GM18507 (cell line): Measurements from ENCODE around the gene NT5DC4.
A peak's percentile ranks its signal among the peaks of the same experiment; 100 is the strongest.

ENCODE experiments used
- DNase-seq: peaks from one replicate; pipeline ENCODE4 v3.0.0; 2011; ENCODE audit warnings: low read depth; ENCODE audit not compliant: insufficient read length; ENCODE audit errors: extremely low spot score
- FAIRE-seq: peaks from 2 replicates; lab custom pipeline; 2011; peaks lifted over from hg19 to GRCh38; lab: Jason Lieb, UNC

The NT5DC4 gene

DNA sequence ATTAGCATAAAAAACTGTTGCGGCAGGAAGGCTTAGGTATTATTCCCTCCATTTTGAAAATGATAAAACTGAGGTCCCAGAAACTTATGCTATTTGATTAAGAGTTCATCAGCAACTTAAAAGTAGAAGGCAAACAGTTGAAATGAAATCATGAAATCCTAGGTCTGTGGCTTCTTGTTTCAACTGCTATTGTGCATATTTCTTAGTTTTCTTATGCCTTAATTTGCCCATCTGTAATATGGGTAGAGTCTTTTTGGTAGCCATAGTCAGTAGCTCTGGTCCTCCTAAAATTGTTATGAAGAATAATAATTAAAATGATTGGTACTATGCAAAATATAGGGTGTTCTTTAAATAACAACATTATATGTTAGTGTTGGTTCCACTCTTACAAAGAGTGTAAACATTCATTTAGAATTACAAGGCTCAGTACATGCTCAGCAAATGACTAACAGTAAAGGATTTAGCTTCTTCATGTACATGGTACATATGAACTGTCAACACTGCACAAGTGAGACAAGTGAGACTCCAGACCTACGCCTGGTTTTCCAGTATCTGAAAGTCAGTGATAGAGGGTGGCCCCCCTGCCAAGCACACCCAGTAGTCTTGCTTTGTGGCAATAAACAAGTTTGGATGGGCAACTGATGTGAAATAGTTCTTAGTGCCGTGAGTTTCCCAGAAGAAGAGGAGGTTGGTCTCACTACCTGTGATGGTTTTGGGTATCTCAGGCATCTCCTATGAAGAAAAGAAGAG lies 53.9 kb downstream of the NT5DC4 start:
- no peak for DNase-seq
- no peak for FAIRE-seq

DNA sequence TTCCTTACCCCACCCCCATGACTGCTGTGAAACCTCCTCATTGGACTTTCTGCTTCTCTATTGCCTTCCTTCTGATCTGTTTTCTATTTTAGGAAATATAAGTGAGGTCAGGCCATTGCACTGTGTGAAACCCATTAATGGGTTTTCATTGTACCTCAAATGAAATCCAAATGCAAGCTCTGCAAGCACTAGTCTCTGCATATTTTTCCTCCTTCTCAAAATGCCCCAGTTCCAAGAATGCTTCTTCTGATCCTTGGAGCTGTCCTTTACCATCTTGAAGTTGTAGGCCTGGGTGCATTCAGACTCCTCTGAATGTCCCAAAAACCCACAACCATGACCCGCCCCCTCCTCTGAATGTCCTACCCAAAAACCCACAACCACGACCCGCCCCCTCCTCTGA lies 55.3 kb downstream of the NT5DC4 start:
- FAIRE-seq, result no peak
- no peak for DNase-seq

DNA sequence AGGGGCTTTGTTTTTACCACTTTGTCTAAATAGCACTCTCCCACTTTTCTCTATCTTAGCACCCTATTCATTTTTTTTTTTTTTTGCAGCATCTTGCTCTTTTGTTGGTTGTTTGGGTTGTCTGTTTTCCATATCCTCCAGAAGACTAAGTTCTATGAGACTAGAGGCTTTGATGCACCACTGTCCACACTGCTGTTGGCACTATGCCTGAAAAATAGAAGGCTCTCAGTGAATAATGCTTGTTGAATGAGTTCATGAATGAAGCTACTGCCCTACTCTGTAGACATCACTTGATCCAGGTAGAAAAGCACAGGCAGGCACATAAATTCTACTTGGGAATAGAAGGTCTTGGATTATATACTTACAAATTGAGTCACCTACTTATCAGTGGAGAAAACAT lies 56.2 kb downstream of the NT5DC4 start:
- FAIRE-seq (no peak), DNase-seq (no peak)

DNA sequence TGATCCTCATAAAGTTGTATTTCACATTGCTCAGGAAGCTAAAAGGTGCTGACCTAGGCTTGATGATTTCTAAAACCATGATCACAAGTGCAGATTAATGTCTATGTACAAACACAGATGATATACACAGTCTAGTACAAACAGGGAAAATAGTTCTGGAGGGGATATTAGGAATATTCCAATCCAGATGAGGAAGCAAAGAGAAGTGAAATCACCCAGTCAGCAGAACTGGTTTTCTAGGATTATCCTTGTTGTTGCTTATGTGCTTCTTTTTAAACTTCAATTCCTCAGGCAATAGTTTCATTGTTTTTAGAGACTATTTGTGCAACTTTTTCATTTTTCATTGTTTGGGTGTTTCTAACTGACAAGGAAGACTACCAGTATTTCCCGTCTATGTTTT lies 58.8 kb downstream of the NT5DC4 start:
- FAIRE-seq (no peak), DNase-seq (no peak)

DNA sequence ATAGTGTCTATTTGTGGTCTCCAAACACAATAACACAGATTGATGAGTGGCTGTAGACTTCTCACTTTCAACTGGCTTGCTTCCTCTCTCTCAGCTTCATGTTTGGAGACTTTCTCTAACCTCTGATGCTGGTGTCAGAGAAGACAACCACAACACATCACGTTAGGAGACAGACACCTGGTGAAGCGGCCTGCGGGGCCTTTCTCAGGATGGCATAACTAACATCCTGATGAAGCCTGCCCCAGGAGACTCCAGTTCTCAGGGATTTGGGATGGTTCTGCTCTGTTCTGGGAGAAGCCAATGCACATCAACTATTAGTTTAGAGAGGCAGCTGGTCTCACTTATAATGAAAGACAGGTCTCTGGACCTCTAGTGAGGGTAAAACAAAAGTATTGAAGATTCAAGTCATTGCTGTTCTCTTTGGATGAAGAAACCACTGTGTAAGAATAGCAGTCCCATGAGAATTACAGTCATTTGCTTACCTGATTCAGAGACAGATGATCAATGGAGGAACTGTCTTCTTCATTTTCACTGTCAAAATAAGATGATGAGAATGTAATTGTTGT lies 61.5 kb downstream of the NT5DC4 start:
- DNase-seq (no peak), FAIRE-seq (peak; percentile 85)

DNA sequence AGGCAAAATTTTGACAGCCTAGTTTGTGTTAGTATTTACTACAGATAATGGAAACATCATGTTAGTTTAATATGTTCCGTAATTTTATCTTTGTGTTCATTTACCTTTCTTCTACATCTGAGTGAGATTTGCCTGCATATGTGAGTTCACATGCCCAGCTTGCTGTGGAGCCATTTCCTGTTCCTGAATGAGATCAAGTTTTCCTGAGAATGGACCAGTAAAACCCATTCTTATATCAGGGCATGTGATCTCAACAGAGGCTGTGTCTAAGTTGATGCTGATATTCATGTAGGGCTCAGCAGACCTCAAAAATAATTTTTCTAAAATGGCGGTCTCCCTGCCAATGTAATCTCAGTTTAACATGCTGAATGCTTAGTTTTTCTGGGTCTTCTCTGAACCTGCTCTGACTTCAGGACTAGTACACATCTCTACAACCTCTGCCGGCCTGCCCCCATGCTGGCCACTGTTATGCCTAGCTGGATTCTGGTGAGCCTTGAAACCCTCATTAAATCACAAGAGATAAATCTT lies 62.4 kb downstream of the NT5DC4 start:
- FAIRE-seq (peak; percentile 73), DNase-seq (no peak)

DNA sequence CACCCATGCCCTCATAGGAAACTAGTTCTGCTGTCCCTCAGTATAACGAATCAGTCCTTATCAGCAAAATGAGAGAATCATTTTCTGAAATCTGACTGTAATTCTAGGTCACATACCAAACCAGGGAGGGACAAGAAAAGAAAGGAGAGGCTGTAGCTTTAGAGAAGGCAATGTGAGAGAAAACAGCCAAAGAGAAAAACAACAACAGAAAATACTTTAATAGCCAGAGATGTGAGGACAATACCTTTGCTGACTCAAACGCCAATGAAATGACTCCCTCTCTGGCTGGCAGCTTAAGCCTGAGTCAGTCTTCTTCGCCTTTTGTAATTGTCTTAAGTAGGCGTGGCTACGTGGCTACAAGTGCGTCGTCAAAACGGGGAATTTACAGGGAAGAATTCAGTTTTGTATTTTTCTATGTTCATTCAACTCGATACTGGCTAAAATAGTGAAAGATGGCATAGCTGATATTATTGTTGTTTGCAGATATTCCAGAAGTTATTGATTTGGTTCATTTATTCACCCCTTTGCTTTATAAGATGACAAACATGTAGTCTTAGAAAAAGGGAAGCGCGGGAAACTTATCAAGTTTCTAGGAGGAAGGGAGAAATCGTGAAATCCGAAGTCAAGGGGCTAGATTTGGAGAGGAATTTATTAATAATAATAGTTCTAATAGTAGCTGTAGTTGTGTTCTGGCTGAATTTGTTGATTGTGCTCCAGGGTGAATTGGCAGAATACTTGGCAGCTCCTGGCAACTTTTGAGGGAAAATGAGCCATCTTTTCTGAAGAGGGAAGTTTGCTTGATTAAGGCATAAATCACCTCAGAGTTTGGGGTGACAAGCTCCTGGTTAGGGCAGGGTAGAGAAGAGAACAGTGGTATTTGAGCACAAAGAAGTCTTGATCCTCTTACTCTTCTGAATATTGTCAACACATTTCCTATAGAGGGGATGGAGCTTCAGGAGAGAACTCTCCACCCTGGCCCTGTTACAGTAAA lies 63.7 kb downstream of the NT5DC4 start, which contains the start of gene IL1A:
Gene IL1A, minus strand, starts transcription at position 295 of the 991 bp plus-strand sequence. CDS start 723 bp downstream, outside the sequence.
- DNase-seq (no peak), FAIRE-seq (peak; percentile 64)

DNA sequence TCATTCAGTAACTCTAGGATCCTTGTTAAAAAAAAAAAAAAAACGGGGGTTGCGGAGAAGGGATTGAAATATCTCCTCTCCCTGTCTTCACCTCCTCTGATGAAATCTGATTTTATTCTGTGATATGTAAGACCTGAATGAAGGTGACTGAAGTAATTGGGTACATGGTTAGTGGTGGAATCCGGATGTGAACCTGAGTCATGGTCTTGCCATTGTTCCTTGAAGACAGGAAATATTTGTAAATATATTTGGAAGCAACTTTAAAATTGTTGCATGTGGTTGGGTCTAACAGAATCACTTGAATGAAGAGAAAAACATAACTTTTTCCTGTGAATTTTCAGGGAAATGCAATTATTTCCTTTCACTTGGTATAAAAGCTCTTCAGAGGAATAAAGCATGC lies 66.5 kb downstream of the NT5DC4 start:
- DNase-seq, result no peak
- no peak for FAIRE-seq

DNA sequence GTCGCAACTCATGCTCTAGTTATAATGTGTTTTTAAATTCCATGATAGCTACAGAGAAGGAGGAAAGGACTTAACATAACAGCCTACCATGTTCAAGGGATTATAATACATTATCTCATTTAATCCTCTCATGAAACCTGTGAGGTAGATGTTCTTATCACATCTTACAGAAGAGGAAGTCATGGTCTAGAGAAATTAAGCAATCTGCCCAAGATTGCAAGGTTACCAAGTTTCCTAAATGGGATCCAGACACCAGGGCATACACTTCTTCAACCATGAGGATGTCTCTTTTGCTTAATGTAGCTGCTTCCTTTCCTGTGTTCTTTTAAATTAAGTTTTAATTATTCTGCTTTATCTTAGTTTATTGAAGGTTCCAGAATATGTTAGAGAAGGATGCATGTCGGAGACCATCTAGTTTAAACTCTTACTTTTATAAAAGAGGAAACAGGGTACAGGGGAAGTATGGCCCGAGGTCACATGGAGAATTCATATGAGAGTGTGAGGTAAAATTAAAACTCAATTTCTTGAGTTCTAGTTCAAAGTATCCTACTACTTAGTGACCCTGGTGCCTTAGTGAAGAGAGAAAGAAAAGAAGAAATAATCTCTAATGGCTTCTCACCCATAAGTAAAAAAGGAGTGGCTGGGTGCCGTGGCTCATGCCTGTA lies 67.0 kb downstream of the NT5DC4 start:
- no peak for DNase-seq
- FAIRE-seq, result no peak

DNA sequence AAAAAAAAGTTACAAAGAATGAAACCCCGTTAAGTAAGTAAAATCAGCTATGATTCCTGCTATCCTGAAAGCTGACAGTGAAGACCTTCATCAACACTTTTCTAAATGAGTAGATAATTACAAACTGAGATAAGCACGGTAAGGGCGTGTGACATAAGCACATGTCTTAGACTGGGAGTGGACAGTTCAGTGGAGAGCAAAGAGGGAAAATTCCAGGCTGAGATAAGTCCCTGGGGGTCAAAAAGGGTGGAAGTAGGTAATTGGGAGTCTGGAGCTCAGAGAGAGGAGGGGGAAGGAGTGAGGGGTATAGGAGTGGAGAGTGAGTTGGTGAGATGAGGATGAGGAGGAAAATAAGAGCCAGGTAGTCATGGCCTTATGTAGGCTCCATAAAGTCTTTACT lies 67.8 kb downstream of the NT5DC4 start:
- DNase-seq (no peak), FAIRE-seq (no peak)
